HFF-Myc (cell line): ENCODE results near the gene IPMK.

Experiments
- DNase-seq: peaks from one replicate; pipeline ENCODE4 v3.0.0-alpha.2; 2011; ENCODE audit warnings: low read depth; ENCODE audit errors: extremely low read depth
- H3K4me3 ChIP-seq: replicated peaks from 2 replicates; pipeline ENCODE4 v1.5.1; 2011; ENCODE audit warnings: low read depth, mild to moderate bottlenecking, control low read depth, low read length
- TF ChIP-seq, protein P1 (sequence below): IDR thresholded peaks from 2 replicates; pipeline ENCODE4 v1.5.1; 2012; ENCODE audit warnings: mild to moderate bottlenecking, low read depth, low read length, control low read depth; ENCODE audit errors: missing control alignments

IPMK gene

DNA sequence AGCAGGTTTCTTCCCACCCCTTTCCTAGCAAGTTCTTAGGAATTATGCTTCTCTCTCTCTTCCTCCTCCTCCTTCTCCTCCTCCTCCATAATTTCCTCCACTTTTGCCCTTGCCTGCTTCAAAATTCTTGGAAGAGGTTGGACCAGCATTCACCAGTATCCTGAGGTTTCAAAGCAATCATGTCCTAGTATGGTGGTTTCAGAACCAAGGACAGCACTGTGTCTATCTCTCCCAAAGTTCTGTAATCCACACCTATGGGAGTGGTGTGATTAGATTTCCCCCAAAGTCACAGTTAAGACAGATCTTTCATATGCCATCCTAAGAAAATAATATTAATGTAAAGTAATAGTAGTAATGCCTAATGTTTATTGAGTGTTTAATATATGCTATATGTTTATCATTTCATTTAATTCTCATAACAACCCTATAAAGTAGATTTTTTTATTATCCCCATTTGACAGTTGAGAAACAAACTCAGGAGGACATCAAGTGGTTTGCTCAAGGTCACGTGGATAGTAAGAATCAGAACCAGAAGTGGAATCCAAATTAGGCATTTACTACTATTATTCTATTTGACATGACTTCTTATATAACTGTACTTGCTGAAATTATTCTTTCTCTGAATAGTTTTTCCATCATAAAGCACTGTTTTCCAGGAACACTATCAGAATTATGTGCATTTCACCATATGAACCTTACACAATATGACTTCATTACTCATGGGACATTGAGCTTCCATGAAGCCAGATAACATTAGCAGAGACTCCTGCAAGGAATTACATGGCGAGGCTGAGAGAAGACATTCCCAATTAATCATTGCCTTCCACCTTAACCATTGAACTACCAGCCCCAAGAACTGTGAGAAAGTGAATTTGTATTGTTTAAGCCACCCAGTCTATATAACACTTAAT lies 91.4 kb downstream of the IPMK start:
- TF ChIP-seq, protein P1, sequence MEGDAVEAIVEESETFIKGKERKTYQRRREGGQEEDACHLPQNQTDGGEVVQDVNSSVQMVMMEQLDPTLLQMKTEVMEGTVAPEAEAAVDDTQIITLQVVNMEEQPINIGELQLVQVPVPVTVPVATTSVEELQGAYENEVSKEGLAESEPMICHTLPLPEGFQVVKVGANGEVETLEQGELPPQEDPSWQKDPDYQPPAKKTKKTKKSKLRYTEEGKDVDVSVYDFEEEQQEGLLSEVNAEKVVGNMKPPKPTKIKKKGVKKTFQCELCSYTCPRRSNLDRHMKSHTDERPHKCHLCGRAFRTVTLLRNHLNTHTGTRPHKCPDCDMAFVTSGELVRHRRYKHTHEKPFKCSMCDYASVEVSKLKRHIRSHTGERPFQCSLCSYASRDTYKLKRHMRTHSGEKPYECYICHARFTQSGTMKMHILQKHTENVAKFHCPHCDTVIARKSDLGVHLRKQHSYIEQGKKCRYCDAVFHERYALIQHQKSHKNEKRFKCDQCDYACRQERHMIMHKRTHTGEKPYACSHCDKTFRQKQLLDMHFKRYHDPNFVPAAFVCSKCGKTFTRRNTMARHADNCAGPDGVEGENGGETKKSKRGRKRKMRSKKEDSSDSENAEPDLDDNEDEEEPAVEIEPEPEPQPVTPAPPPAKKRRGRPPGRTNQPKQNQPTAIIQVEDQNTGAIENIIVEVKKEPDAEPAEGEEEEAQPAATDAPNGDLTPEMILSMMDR = no peak
- no peak for DNase-seq
- H3K4me3 ChIP-seq = no peak overlapping the region

DNA sequence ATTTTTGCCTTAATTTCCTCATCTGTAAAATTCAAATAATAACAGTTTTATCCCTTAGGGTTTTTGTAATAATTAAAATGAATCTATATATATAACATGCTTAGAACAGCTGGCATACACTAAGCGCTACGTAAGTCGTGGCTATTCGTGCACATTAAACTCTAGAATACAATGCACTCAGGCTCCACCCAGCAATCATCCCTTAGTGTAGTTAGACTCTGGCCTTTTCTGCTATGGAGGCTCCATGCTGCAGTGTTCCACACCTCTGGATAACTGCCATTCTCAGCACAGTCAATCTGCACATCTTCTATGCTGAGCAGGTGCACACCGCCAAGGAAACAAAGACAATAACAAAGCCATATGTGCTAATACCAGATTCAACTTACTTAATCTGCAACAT lies 92.9 kb downstream of the IPMK start:
- H3K4me3 ChIP-seq = no peak overlapping the region
- TF ChIP-seq, protein P1 = no peak
- DNase-seq = no peak

DNA sequence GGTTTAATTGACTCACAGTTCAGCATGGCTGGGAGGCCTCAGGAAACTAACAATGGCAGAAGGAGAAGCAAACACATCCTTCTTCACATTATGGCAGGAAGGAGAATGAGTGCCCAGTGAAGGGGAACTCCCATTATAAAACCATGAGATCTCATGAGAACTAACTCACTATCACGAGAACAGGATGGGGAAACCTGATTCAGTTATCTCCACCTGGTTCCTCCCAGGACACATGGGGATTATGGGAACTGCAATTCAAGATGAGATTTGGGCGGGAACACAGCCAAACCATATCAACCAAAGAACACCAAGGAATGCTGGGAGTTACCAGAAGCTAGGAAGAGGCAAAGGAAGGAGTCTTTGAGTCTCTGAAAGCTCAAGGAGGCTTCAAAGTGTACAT lies 94.3 kb downstream of the IPMK start:
- no peak overlapping the region for H3K4me3 ChIP-seq
- no peak for DNase-seq
- TF ChIP-seq, protein P1 = no peak

DNA sequence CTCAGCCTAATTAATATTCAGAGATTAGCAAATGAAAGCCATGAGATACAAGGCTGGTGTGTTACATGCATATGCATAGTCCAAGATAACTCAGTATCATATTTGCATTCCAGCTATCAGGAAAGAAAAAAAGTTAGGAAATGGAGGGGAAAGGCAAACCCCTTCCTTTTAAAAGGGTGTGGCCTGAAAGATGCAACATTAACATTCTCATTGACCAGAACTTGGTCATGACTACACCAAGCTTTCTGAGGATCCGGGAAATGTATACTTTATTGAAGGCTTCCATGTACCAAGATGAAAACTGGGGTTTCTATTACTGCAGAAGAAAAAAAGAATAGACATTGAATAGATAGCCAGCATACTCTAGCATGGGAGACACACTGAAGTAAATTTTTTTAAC lies 96.5 kb downstream of the IPMK start:
- TF ChIP-seq, protein P1 = no peak
- no peak for DNase-seq
- H3K4me3 ChIP-seq = no peak overlapping the region

DNA sequence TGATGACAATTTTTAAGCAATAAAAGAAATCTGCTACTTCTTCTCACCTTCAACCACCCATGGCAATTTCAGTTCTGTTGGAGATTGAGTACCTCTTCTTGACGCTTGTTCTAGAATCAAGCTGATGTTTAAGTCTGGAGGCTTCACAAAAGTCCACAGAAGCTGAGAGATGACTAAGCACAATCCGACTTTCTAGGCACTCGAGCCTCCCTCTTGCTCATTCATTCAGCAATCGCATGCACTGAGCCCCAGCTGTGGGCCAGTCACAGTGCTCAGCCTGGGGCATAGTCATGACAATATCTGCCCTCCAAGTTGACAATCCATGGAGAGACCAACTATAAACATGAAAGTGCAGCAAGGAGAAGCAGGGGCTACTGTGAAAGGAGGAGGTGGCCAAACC lies 103.2 kb downstream of the IPMK start:
- no peak for DNase-seq
- TF ChIP-seq, protein P1 = no peak
- no peak overlapping the region for H3K4me3 ChIP-seq

DNA sequence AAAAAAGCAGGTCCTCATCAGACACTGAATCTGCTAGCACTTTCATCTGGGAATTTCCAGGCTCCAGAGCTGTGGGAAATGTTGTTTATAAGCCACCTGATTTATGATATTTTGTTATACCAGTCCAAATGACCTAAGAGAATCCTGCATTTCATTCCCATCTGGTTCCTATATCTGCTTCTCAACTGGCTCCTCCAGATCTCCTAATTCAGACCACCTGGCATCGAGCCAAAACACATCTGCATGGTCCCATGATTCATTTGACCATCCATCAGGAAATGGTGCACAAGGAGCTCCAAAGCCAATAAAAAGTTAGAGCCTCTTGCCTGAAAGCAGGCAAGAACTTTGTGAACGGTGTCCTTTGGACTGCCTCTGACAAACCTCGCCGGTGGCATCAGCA lies 108.9 kb downstream of the IPMK start:
- H3K4me3 ChIP-seq = no peak overlapping the region
- peak; percentile 99 for DNase-seq
- TF ChIP-seq, protein P1 = no peak
